KMS-11 (cell line): ENCODE data around the gene ABCA4.

Experiments
- H2AFZ ChIP-seq: fragments of 200-600 bp; sonication (generic); 2 replicates; pipeline ENCODE4 v1.6.1; 2016; ENCODE audit warnings: antibody characterized with exemption, mixed run types, low read depth
- H3K27ac ChIP-seq: fragments of 200-600 bp; sonication (generic); 2 replicates; pipeline ENCODE4 v1.6.1; 2016; ENCODE audit warnings: mild to moderate bottlenecking, mixed run types
- H3K27me3 ChIP-seq: fragments of 200-600 bp; sonication (generic); 2 replicates; pipeline ENCODE4 v1.6.1; 2017; ENCODE audit warnings: mild to moderate bottlenecking, low read depth, mixed run types, moderate library complexity; ENCODE audit not compliant: insufficient read depth
- H3K36me3 ChIP-seq: fragments of 200-600 bp; sonication (generic); 2 replicates; pipeline ENCODE4 v1.6.1; 2017; ENCODE audit warnings: mild to moderate bottlenecking, mixed run types; ENCODE audit not compliant: insufficient read depth
- H3K4me1 ChIP-seq: fragments of 200-600 bp; sonication (generic); 2 replicates; pipeline ENCODE4 v1.6.1; 2016; ENCODE audit warnings: mild to moderate bottlenecking, low read depth, mixed run types; ENCODE audit not compliant: poor library complexity, severe bottlenecking
- H3K4me2 ChIP-seq: fragments of 200-600 bp; sonication (generic); 2 replicates; pipeline ENCODE4 v1.7.0; 2016; ENCODE audit warnings: mild to moderate bottlenecking, mixed run types
- H3K4me3 ChIP-seq: fragments of 200-600 bp; sonication (generic); IDR thresholded peaks from 2 replicates; pipeline ENCODE4 v1.6.1; 2017; ENCODE audit warnings: low read depth, low read length, mixed read lengths; ENCODE audit not compliant: insufficient read depth
- H3K79me2 ChIP-seq: fragments of 200-600 bp; sonication (generic); 2 replicates; pipeline ENCODE4 v1.6.1; 2016; ENCODE audit warnings: low read depth, mixed run types; ENCODE audit not compliant: insufficient read depth
- H3K9ac ChIP-seq: fragments of 200-600 bp; sonication (generic); 2 replicates; pipeline ENCODE4 v1.6.1; 2016; ENCODE audit warnings: mild to moderate bottlenecking, mixed run types
- H4K20me1 ChIP-seq: fragments of 200-600 bp; sonication (generic); 2 replicates; pipeline ENCODE4 v1.6.1; 2016; ENCODE audit warnings: mild to moderate bottlenecking, mixed run types; ENCODE audit not compliant: insufficient read depth
- TF ChIP-seq, protein P1 (sequence below): fragments of 200-600 bp; sonication (generic); conservative IDR thresholded peaks from 2 replicates; pipeline ENCODE4 v1.6.1; 2017; ENCODE audit warnings: low read depth, mild to moderate bottlenecking, antibody characterized with exemption, low read length, moderate library complexity, mixed read lengths

The ABCA4 gene

DNA sequence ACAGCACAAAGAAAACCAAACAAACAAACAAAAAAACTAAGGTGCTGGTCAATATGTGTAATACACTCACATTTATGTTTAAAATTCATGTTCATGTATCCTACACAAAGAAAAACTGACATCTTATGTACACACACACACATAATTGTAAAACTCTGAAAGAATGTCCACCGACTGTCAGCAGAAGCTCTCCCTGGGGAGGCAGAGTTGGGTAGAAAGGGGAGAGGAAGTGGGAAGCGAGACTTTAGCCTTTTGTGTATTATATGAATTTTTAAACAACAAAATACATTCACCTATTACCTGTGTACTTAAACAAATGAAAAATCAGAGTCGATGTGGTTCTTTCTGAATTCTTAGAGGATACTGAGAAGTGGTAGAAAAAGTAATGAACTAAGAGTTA lies 88.3 kb downstream of the ABCA4 start:
- no peak overlapping the region for H3K4me2 ChIP-seq
- H2AFZ ChIP-seq, result no peak overlapping the region
- H3K27ac ChIP-seq, result no peak overlapping the region
- no peaks in the 10 kb centered on the region for H4K20me1 ChIP-seq
- H3K79me2 ChIP-seq, result no peaks in the 10 kb centered on the region
- no peaks in the 10 kb centered on the region for H3K36me3 ChIP-seq
- TF ChIP-seq, protein P1, sequence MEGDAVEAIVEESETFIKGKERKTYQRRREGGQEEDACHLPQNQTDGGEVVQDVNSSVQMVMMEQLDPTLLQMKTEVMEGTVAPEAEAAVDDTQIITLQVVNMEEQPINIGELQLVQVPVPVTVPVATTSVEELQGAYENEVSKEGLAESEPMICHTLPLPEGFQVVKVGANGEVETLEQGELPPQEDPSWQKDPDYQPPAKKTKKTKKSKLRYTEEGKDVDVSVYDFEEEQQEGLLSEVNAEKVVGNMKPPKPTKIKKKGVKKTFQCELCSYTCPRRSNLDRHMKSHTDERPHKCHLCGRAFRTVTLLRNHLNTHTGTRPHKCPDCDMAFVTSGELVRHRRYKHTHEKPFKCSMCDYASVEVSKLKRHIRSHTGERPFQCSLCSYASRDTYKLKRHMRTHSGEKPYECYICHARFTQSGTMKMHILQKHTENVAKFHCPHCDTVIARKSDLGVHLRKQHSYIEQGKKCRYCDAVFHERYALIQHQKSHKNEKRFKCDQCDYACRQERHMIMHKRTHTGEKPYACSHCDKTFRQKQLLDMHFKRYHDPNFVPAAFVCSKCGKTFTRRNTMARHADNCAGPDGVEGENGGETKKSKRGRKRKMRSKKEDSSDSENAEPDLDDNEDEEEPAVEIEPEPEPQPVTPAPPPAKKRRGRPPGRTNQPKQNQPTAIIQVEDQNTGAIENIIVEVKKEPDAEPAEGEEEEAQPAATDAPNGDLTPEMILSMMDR, result no peak
- no peaks in the 10 kb centered on the region for H3K4me1 ChIP-seq
- H3K9ac ChIP-seq, result no peak overlapping the region
- H3K4me3 ChIP-seq, result no peak overlapping the region
- H3K27me3 ChIP-seq, result no peaks in the 10 kb centered on the region

DNA sequence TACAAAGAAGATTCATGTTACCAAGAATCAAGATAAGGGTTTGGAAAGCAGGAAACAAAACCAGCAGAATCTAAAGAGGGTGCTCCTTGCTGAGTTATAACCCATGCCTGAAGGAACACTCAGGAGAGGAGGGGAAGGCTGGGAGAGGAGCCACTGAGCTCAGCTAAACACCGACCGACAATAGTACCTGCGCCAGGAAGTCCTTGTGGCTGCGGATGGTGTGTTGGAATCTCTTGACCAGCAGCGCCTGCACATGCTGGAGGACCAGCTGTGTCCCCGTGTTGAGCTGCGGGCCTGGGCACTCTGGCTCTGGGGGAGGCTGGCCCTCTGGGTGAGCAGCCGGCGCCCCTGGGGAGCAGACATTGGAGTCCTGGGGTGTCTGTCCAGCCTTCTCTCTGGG lies 89.4 kb downstream of the ABCA4 start:
- TF ChIP-seq, protein P1, result no peak
- Histone ChIP-seq H2AFZ (no peak overlapping the region), H3K4me3 (no peak overlapping the region)

DNA sequence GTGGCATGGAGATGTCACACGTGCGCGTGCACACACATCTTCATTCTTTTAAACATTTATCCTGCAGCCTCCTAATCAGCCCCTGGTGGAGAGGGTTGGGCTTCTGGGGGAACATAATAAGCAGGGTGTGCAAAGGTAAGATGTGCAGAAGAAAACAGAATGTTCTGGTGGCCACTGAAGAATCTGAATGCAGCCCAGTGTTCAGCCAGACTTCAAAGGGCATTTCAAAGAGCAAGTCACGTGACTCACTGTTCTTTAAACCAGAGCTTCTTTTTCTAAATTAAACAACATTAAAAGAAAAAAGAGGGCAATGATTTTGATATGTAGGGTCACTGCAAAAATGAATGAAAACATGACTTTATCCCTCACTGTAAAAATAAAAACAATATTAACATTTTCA lies 89.8 kb downstream of the ABCA4 start:
- H3K27ac ChIP-seq, result no peak overlapping the region
- H3K4me3 ChIP-seq, result no peak overlapping the region
- TF ChIP-seq, protein P1, result no peak
- H3K4me2 ChIP-seq, result no peak overlapping the region
- H3K79me2 ChIP-seq, result no peaks in the 10 kb centered on the region
- no peak overlapping the region for H2AFZ ChIP-seq
- no peaks in the 10 kb centered on the region for H3K4me1 ChIP-seq
- H3K9ac ChIP-seq, result no peak overlapping the region
- no peaks in the 10 kb centered on the region for H4K20me1 ChIP-seq
- H3K36me3 ChIP-seq, result no peaks in the 10 kb centered on the region
- no peaks in the 10 kb centered on the region for H3K27me3 ChIP-seq

More for the DNA sequence above, 89.4 kb downstream of the ABCA4 start:
- Histone ChIP-seq H3K79me2 (no peaks in the 10 kb centered on the region), H3K9ac (no peak overlapping the region), H3K36me3 (no peaks in the 10 kb centered on the region), H3K4me2 (no peak overlapping the region), H3K4me1 (no peaks in the 10 kb centered on the region), H4K20me1 (no peaks in the 10 kb centered on the region), H3K27ac (no peak overlapping the region), H3K27me3 (no peaks in the 10 kb centered on the region)

DNA sequence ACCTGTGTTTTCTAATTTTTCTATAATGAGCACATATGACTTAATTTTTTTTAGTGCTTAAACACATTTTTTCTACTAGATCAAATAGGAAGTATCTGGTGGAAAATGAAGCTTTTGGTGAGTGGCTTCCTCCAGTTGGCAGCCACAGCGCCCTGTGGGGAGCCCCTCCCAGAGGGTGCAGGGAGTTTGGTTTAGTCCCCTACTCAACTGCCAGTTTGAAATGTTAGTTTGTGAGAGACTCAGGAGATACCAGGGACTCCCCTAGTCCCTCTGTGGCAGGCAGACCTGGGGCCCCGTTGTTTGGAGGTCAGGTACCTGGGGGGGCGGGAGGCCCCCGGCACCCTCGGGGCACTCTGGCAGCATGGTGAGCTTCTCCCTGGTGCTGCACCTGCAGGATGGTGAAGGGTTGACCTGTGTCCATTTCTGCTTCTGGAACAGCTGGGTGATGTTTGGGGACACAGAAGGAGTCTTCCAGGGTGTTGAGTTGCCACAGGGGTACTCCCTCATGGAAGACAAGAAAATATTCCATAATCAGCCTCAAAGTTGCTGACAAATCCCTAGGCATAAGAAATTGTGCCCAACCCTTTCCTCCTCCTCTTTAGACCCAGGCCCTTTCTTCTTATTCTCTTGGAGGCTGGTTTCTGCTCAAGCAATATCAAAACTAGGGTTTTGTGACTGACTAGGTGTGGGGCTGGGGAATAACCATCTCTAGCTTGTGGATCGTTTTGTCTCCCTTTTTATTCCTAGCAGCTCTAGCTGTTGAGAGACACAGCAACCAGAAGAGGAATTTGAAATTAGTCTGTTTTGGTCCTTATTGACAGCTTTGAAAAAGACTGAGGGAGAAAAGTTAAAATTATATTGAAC lies 91.6 kb downstream of the ABCA4 start:
- Histone ChIP-seq H3K79me2 (no peaks in the 10 kb centered on the region), H3K4me2 (no peak overlapping the region), H3K9ac (no peak overlapping the region), H3K4me3 (no peak overlapping the region), H4K20me1 (no peaks in the 10 kb centered on the region), H3K27me3 (no peaks in the 10 kb centered on the region), H2AFZ (no peak overlapping the region), H3K27ac (no peak overlapping the region), H3K4me1 (no peaks in the 10 kb centered on the region), H3K36me3 (no peaks in the 10 kb centered on the region)
- TF ChIP-seq, protein P1, result no peak
